Activated T-helper 1 cell treated with Interleukin-2 at 50 U/mL for 16 hours (primary cell): ENCODE results near the gene PPP2R5B.

ENCODE experiments used
- DNase-seq: peaks from one replicate; pipeline ENCODE4 v3.0.0-alpha.2; 2020; ENCODE audit warnings: low read depth

The PPP2R5B gene

DNA sequence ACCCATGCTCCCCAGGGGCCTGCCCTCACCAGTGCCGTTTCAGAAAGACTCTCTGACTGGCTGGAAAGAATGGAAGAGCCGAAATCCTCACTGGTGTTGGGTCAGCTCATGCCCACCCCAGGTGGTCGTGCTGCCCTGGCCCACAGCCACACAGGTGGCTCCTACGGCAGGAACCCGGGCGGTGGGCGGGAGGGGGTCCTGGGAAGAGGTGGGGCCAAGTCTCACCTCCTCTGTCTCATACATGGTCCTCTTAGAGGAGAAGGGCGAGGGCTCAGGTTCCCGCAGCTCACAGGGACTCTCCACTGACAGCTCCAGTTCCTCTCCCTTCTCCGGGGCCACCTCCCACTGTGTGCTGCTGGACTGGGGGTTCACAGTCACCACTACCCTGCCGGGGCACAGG is 15.7 kb upstream of the PPP2R5B start:
- no peak for DNase-seq

GRCh38 chr11:64909653-64910343 is 14.7 kb upstream of the PPP2R5B start:
- no peak for DNase-seq

DNA sequence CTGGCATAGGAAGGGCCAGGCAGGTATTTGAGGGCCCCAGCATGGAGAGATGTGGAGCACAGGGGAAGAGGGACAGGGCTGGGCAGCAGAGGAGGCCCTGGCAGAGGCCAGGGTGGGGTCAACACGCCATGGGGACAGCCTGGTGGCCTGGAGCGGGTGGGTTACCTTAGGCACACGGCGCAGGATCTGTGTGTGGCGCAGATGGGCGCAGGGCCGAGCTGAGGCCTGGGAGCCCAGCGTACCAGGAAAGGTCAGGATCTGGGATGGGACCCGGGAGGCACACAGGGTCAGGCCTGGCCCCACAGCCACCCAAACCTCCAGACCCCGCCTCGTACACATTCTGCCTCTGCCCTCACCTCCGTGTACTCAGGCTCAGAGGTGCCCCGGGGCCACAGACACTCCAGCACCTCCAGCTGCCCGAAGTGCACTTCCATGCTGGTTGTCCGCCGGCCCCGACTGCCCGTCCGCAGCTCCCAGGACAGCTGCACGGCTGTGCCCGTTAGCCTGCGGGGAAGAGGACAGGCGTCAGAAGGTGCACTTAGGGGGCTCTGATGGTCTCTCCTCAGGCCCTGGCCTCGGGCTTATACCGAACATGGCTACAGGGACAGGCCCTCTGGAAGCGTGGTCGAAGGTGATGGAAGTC is 13.9 kb upstream of the PPP2R5B start:
- DNase-seq = no peak

- no peak for DNase-seq
Measured at GRCh38 chr11:64911142-64911541, 13.3 kb upstream of the PPP2R5B start.

DNA sequence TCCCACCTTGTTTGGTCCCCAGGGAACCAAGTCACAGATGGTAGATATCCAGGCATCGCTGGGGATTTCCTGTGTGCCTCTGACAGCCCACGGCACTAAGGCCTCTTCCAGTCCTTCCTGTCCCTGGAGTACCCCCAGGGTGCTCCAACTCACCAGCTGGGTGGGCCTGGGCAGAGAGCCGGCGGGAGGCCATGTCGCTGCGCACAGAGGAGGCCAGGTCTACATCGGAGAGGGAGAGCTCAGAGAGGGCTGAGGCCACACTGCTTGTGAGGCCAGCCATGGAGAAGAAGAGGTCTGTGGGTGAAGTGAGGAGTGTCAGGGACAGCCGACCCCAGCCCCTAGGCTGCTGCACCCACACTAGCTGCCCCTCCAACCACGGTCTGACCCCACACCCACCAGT is 12.8 kb upstream of the PPP2R5B start:
- DNase-seq = no peak

- no peak for DNase-seq
Measured at GRCh38 chr11:64913171-64913727, 11.2 kb upstream of the PPP2R5B start.

GRCh38 chr11:64914123-64914522 is 10.4 kb upstream of the PPP2R5B start:
- no peak for DNase-seq

DNA sequence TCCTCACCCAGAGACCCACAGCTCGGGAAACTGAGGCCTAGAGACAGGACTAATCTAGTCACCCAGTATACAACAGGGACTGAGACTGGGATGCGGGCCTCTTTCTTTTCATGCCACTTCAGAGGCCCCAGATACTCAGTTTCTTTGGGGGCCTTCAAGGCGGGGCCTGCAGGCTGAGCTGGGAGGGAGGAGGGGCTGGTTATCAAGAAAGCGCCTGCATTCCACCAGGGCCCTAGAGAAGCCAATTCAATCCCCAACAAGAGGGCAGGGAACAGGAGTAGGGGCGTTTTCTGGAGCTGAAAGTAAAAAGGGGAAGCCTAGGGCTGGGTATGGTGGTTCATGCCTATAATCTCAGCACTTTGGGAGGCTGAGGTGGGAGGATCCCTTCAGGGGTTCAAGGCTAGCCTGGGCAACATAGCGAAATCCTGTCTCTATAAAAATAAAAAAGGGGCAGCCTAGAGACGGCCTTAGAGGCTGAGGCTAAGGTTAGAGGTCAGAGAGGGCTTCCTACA is 9.1 kb upstream of the PPP2R5B start:
- no peak for DNase-seq

DNA sequence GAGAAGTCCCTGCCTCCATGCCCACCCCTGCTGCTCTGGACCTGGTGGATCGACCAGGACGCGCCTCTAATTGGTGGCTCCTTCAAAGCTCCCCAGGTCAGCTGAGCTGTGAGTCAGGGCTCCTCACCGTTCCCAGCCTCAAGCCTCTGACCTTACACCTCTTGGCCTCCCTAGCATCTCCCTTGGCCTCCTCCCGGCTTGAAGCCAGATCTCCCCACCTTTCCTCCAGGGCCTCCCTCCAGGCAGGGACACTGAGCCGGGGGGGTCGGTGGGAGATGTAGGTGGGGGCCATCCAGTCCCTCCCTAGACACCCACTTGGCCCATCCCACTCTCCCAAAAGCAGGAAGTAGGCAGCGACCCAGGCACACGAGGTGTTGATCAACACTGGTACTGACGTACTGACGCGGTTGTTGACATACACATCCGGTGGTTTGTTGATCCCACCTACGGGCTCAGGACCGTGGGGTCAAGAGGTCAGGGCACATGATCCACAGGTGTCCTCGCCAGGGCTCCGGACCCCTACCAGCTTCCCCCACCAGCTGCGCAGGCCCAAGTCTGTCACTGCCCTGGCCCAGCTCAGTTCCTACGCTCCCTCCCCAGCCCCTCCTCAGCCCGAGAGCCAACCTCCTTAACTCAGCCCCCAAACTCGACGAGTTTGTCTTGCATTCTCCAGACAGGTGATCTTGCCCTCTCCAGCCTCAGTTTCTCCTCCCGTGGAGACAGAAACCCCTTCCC is 8.3 kb upstream of the PPP2R5B start:
- DNase-seq = peak; percentile 24

DNA sequence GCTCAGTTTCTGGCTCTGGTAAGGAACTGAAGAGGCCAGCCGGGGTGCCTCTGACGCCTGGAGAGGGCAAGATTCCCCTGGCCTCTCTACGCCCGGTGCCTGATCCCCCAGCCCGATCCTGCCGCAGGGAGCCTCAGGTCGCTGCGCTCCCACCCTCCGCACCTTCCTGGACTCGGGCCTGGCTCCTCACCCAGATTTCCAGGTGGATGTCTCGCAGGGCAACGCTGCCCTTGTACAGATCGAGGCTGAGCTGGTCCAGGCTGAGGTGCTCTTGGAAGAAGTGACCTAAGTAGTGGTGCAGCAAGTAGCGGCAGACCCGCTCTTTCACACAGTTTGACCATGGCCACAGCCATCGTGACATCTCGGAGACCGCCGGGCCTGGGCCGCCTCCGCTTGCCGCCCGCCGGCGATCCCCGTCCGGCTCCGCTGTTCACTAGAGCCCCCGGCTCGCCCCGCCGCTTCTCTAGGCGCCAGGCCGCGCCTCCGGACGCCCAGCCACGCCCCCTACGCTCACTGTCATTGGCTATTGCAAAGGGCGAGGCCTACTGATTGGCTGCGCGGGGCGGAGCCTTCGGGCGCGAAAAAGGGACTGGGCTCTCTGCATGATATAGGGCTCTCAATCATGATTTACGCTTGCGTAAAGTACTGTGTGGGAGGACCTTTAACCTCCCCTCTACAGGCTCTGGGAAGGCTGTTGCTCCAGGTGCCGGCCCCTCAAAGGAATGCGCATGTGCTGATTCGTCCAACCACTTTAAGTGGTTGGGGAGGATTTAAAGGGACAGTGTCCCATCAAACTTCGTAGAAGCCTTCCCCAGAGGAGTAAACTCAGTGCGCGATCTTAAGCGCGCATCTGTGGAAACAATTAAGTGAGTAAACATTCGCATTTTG is 7.5 kb upstream of the PPP2R5B start, which contains the start of gene ATG2A:
Gene ATG2A, minus strand, starts transcription at position 435 of the 888 bp plus-strand sequence. Its CDS starts 74 bp downstream, at position 361.
- DNase-seq = peak; percentile 98

- no peak for DNase-seq
Measured at GRCh38 chr11:64917663-64917995, 6.9 kb upstream of the PPP2R5B start.

GRCh38 chr11:64918017-64918416 is 6.5 kb upstream of the PPP2R5B start:
- no peak for DNase-seq

GRCh38 chr11:64919627-64920026 is 4.9 kb upstream of the PPP2R5B start:
- DNase-seq = no peak

DNA sequence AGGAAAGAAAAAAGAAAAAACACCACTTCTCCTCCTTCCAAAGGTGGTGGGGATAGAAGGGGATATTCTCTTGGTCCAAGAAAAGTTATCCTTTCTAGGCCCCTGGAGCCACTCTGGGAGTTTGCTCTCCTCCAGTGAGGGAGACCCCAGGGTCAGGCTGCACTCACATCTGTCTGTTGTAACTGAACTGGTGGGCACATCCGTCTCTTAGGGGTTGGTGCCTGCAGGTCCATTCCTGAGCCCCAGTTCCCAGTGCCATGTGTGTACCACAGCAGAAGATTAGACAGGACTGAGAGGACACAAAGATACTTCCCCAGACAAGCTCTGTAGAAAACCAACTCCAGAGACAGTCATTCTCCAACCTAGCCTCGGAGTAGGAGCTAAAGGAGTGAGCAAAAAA is 4.4 kb upstream of the PPP2R5B start:
- no peak for DNase-seq

GRCh38 chr11:64921384-64921783 is 3.1 kb upstream of the PPP2R5B start:
- no peak for DNase-seq

GRCh38 chr11:64923151-64923661 is 1.3 kb upstream of the PPP2R5B start:
- no peak for DNase-seq

DNA sequence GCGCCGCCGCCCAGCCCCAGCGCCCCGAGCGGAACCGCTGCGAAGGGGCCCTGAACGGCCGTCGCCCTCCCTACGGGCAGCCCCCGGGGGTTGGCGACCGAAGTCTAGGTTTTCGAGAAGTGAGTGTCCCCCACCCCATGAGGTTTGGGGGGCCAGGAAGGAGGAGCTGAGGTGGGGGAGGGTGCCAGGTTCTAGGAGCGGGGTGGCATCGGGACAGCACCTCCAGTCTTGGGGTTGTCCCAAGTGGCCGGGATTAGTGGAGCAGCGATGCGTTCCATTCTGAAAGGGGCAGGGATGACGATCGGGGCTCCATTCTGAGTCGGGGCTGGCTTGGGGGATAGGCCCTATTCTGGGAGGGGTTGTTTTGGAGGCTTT is 408 bp downstream of the PPP2R5B start:
- no peak for DNase-seq

DNA sequence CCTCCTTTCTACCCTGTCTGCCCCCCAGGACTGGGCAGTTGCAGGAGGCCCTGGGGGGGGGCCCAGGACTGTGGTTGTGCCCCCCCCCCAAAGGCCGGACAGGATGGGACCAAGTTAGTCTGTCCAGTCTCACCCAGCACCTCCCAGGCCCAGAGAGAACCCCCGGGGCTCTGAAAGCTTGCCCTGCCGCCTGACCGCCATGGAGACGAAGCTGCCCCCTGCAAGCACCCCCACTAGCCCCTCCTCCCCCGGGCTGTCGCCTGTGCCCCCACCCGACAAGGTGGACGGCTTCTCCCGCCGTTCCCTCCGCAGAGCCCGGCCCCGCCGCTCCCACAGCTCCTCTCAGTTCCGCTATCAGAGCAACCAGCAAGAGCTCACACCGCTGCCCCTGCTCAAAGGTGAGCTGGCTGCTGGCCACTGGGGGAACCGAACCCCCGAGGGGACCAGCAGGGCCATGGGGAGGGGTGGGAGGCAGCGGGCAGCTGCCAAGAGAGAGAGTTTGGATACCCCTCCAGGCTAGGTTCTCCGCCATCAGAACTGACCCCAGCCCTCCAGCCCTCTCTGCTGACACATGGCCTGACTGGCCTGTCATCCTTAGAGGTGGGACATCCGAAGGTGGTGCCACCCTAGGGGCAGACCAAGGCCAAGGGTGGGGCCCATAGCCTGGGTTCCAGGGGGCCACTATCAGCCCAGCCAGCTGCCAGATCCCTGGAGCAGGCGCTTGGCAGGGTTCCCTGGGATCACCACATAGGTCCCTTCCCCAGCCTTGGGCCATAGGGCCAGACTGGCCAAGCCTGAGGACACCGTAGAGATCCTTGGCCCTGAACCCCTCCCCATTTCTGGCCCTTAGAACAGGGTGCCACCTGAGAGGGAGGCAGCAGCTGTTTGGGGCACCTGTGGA is 1.3 kb downstream of the PPP2R5B start:
- no peak for DNase-seq

GRCh38 chr11:64926689-64927088 is 2.2 kb downstream of the PPP2R5B start:
- DNase-seq = no peak

DNA sequence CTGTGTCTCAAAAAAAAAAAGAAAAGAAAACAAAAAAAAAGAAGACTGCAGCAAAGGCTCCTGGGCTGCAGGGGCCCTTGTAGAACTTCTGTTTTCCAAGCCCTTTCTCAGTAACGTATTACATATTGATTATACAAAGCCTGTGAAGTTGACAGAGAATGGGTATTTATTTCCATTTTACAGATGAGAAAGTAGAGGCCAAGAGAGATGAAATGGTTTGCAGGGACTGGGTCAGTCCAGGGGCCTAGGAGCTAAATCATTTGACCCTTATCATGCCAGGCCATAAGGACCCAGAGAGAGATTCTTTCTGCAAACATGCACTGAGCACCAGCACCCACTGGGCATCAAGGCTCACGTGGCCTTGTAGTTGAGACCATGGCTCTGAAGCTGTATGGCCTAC is 4.5 kb downstream of the PPP2R5B start:
- no peak for DNase-seq

- no peak for DNase-seq
Measured at GRCh38 chr11:64929625-64930024, 5.1 kb downstream of the PPP2R5B start.
